Loucy (cell line): ENCODE measurements around the gene EXD3.

ENCODE experiments used
- H2AFZ ChIP-seq: fragments of 200-600 bp; sonication (generic); 2 replicates; pipeline ENCODE4 v1.6.0; 2016; ENCODE audit warnings: antibody characterized with exemption, mild to moderate bottlenecking, low read length, moderate library complexity
- H3F3A ChIP-seq: fragments of 200-600 bp; 2 replicates; pipeline ENCODE4 v1.6.0; 2016; ENCODE audit warnings: antibody characterized with exemption, low read depth, mild to moderate bottlenecking
- H3K27me3 ChIP-seq: fragments of 200-600 bp; sonication (generic); 2 replicates; pipeline ENCODE4 v1.6.1; 2014; ENCODE audit warnings: low read length, mild to moderate bottlenecking; ENCODE audit not compliant: insufficient read depth, poor library complexity, severe bottlenecking
- H3K36me3 ChIP-seq: fragments of 200-600 bp; sonication (generic); 2 replicates; pipeline ENCODE4 v1.6.1; 2016; ENCODE audit warnings: low read length; ENCODE audit not compliant: insufficient read depth
- H3K4me1 ChIP-seq: fragments of 200-600 bp; sonication (generic); 2 replicates; pipeline ENCODE4 v1.5.1; 2014; ENCODE audit warnings: low read length, mild to moderate bottlenecking; ENCODE audit not compliant: insufficient read depth, poor library complexity, severe bottlenecking
- H3K4me2 ChIP-seq: fragments of 200-600 bp; sonication (generic); 2 replicates; pipeline ENCODE4 v1.6.0; 2014; ENCODE audit warnings: antibody characterized with exemption, low read length, low read depth, mild to moderate bottlenecking; ENCODE audit not compliant: poor library complexity, severe bottlenecking
- H3K4me3 ChIP-seq: fragments of 200-600 bp; sonication (generic); 2 replicates; pipeline ENCODE4 v1.5.1; 2014; ENCODE audit warnings: low read length, mild to moderate bottlenecking, mixed read lengths; ENCODE audit not compliant: poor library complexity, severe bottlenecking
- H3K79me2 ChIP-seq: fragments of 200-600 bp; sonication (generic); 2 replicates; pipeline ENCODE4 v1.6.1; 2014; ENCODE audit warnings: low read length; ENCODE audit not compliant: insufficient read depth
- H3K9ac ChIP-seq: fragments of 200-600 bp; sonication (generic); 2 replicates; pipeline ENCODE4 v1.6.0; 2014; ENCODE audit warnings: mild to moderate bottlenecking, low read depth, low read length, moderate library complexity; ENCODE audit not compliant: poor library complexity, severe bottlenecking
- H3K9me2 ChIP-seq: fragments of 200-600 bp; sonication (generic); replicated peaks from 2 replicates; pipeline ENCODE4 v1.6.1; 2016; ENCODE audit warnings: low read depth, low read length, mixed read lengths
- H3K9me3 ChIP-seq: fragments of 200-600 bp; sonication (generic); 2 replicates; pipeline ENCODE4 v1.6.1; 2014; ENCODE audit warnings: mild to moderate bottlenecking, antibody characterized with exemption, low read length, low read depth; ENCODE audit not compliant: insufficient read depth
- H4K20me1 ChIP-seq: fragments of 200-600 bp; sonication (generic); 2 replicates; pipeline ENCODE4 v1.6.0; 2014; ENCODE audit warnings: antibody characterized with exemption, low read length, mild to moderate bottlenecking; ENCODE audit not compliant: insufficient read depth, poor library complexity, severe bottlenecking
- EZH2phosphoT487 ChIP-seq: fragments of 200-600 bp; IDR thresholded peaks from 2 replicates; pipeline ENCODE4 v1.6.1; 2018; ENCODE audit warnings: antibody characterized with exemption, mild to moderate bottlenecking, moderate library complexity, borderline replicate concordance
- TF ChIP-seq, protein P1 (sequence below): fragments of 200-600 bp; sonication (generic); conservative IDR thresholded peaks from 2 replicates; pipeline ENCODE4 v1.5.1; 2014; ENCODE audit warnings: mild to moderate bottlenecking, antibody characterized with exemption, low read length

The EXD3 gene

DNA sequence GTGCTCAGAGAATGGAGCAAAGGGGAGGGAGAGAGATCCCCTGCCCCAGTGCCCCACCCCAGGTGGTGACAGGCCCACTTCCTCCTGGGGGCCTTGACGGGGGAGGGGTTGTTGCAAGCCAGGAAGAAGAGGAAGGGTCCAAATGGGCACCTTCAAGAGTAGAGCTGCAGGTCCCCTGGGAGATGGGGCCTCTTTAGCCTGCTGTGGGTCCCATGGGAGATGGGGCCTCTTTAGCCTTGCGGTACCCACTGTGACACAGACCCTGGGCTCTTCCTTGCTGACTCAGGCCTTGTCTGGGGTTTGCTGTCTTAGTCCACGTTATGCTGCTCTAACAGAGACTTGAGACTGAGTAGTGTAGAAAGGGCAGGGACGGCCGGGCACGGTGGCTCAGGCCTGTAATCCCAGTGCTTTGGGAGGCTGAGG is 155.0 kb downstream of the EXD3 start:
- no peak overlapping the region for H3K4me3 ChIP-seq
- H3K27me3 ChIP-seq = no peaks in the 10 kb centered on the region
- H3K9ac ChIP-seq = no peak overlapping the region
- H3F3A ChIP-seq = no peaks in the 10 kb centered on the region
- TF ChIP-seq, protein P1, sequence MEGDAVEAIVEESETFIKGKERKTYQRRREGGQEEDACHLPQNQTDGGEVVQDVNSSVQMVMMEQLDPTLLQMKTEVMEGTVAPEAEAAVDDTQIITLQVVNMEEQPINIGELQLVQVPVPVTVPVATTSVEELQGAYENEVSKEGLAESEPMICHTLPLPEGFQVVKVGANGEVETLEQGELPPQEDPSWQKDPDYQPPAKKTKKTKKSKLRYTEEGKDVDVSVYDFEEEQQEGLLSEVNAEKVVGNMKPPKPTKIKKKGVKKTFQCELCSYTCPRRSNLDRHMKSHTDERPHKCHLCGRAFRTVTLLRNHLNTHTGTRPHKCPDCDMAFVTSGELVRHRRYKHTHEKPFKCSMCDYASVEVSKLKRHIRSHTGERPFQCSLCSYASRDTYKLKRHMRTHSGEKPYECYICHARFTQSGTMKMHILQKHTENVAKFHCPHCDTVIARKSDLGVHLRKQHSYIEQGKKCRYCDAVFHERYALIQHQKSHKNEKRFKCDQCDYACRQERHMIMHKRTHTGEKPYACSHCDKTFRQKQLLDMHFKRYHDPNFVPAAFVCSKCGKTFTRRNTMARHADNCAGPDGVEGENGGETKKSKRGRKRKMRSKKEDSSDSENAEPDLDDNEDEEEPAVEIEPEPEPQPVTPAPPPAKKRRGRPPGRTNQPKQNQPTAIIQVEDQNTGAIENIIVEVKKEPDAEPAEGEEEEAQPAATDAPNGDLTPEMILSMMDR = no peak
- no peak for TF ChIP-seq EZH2phosphoT487
- no peaks in the 10 kb centered on the region for H3K79me2 ChIP-seq
- no peaks in the 10 kb centered on the region for H3K9me3 ChIP-seq
- peaks cover 4% of the 10 kb centered on the region; the same call in 1 of the 2 replicates for H3K36me3 ChIP-seq
- no peak overlapping the region for H3K4me2 ChIP-seq
- H3K4me1 ChIP-seq = peaks cover 9% of the 10 kb centered on the region
- H4K20me1 ChIP-seq = peaks cover 3% of the 10 kb centered on the region
- H2AFZ ChIP-seq = no peak overlapping the region
- no peaks in the 10 kb centered on the region for H3K9me2 ChIP-seq

GRCh38 chr9:137266585-137267453 is 156.1 kb downstream of the EXD3 start:
- H3K27me3 ChIP-seq = no peaks in the 10 kb centered on the region
- H3K79me2 ChIP-seq = no peaks in the 10 kb centered on the region
- H3K9me3 ChIP-seq = no peaks in the 10 kb centered on the region
- no peaks in the 10 kb centered on the region for H3K9me2 ChIP-seq
- TF ChIP-seq EZH2phosphoT487 = no peak
- TF ChIP-seq, protein P1 = no peak
- H3K4me1 ChIP-seq = peaks cover 9% of the 10 kb centered on the region
- H4K20me1 ChIP-seq = peaks cover 3% of the 10 kb centered on the region
- peaks cover 4% of the 10 kb centered on the region; the same call in 1 of the 2 replicates for H3K36me3 ChIP-seq
- H3K4me3 ChIP-seq = no peak overlapping the region
- no peaks in the 10 kb centered on the region for H3F3A ChIP-seq
- no peak overlapping the region for H2AFZ ChIP-seq
- no peak overlapping the region for H3K9ac ChIP-seq
- H3K4me2 ChIP-seq = no peak overlapping the region

- Histone ChIP-seq H4K20me1 (no peaks in the 10 kb centered on the region), H2AFZ (no peak overlapping the region), H3K27me3 (no peaks in the 10 kb centered on the region), H3K9ac (no peak overlapping the region), H3K79me2 (no peaks in the 10 kb centered on the region), H3K9me2 (no peaks in the 10 kb centered on the region), H3K36me3 (peaks cover 4% of the 10 kb centered on the region; the same call in 1 of the 2 replicates), H3K9me3 (no peaks in the 10 kb centered on the region), H3K4me1 (peaks cover 9% of the 10 kb centered on the region), H3K4me3 (no peak overlapping the region), H3K4me2 (no peak overlapping the region), H3F3A (no peaks in the 10 kb centered on the region)
- TF ChIP-seq, protein P1 = no peak
- no peak for TF ChIP-seq EZH2phosphoT487
Observed at GRCh38 chr9:137266162-137266527, 156.8 kb downstream of the EXD3 start.
